ENCODE results near the gene TPSAB1.

The TPSAB1 gene

DNA sequence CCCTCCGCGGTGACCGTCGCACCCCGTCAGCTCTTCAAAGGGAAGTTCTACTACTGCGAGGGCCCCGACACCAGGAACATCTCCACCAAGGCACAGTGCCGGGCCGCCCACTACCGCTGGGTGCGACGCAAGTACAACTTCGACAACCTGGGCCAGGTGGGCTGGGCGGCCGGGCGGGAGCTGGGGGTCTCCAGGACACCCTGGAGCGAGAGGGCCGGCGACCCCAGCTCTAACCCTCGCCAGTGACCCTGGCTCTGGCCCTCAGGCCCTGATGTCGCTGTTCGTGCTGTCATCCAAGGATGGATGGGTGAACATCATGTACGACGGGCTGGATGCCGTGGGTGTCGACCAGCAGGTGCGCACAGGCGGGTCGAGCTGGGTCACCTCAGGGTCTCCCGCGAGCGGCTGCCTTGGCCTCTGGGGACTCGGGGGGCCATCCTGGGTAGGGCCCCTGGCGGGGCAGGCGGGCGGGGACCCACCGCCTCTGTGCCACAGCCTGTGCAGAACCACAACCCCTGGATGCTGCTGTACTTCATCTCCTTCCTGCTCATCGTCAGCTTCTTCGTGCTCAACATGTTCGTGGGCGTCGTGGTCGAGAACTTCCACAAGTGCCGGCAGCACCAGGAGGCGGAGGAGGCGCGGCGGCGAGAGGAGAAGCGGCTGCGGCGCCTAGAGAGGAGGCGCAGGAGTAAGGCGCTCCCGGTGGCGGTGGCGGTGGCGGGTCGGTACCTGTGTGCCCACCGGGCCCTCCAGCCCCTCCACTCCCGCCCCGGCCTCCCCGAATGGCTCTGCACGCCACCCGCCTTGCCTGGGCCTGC lies 28.8 kb upstream of the TPSAB1 start:
- DNase-seq (ENCODE audit: low read depth) = no peak
- no peak overlapping the region for H3K4me3 ChIP-seq (ENCODE audit: low read depth, low read length)
- TF ChIP-seq, protein P1, sequence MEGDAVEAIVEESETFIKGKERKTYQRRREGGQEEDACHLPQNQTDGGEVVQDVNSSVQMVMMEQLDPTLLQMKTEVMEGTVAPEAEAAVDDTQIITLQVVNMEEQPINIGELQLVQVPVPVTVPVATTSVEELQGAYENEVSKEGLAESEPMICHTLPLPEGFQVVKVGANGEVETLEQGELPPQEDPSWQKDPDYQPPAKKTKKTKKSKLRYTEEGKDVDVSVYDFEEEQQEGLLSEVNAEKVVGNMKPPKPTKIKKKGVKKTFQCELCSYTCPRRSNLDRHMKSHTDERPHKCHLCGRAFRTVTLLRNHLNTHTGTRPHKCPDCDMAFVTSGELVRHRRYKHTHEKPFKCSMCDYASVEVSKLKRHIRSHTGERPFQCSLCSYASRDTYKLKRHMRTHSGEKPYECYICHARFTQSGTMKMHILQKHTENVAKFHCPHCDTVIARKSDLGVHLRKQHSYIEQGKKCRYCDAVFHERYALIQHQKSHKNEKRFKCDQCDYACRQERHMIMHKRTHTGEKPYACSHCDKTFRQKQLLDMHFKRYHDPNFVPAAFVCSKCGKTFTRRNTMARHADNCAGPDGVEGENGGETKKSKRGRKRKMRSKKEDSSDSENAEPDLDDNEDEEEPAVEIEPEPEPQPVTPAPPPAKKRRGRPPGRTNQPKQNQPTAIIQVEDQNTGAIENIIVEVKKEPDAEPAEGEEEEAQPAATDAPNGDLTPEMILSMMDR (IDR thresholded peaks at IDR 0.05; ENCODE audit: low read depth, low read length, missing control alignments) = no peak

DNA sequence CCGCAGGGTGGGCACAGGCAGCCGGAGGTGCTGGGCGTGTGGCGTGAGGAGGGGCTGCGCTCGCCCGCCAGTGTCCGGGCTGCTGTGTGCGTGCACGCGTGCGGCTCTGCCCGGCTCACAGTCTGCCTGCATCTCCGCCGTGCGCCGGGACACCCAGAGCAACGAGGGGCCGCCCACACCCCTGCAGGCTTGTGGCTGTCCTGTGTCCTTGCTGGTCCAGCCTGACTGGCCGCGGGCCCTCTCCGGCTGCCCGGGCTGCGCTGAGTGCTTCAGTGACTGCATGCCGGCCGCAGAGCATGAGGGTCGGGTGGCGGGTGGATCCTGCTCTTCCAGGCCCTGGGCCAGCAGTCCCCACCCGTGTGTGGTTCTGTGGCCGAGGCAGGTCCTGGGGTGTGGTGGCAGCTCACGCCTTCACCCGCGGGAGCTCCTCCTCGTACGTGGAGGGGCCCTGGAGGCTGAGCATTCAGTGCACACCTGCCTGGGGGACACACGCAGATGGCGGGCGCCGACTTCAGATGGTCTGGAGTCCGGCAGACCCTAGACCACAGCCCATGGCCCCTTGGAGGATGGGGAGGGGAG lies 27.8 kb upstream of the TPSAB1 start:
- no peak overlapping the region for H3K4me3 ChIP-seq (ENCODE audit: low read depth, low read length)
- no peak for DNase-seq (ENCODE audit: low read depth)
- TF ChIP-seq, protein P1 (IDR thresholded peaks at IDR 0.05; ENCODE audit: low read depth, low read length, missing control alignments) = no peak

- TF ChIP-seq, protein P1 (IDR thresholded peaks at IDR 0.05; ENCODE audit: low read depth, low read length, missing control alignments) = no peak
- DNase-seq (ENCODE audit: low read depth) = no peak
- H3K4me3 ChIP-seq (ENCODE audit: low read depth, low read length) = no peak overlapping the region
These were observed 27.3 kb upstream of the TPSAB1 start for GRCh38 chr16:1213231-1213630.

GRCh38 chr16:1213796-1214372 lies 26.6 kb upstream of the TPSAB1 start:
- TF ChIP-seq, protein P1 (IDR thresholded peaks at IDR 0.05; ENCODE audit: low read depth, low read length, missing control alignments) = no peak
- H3K4me3 ChIP-seq (ENCODE audit: low read depth, low read length) = no peak overlapping the region
- no peak for DNase-seq (ENCODE audit: low read depth)

DNA sequence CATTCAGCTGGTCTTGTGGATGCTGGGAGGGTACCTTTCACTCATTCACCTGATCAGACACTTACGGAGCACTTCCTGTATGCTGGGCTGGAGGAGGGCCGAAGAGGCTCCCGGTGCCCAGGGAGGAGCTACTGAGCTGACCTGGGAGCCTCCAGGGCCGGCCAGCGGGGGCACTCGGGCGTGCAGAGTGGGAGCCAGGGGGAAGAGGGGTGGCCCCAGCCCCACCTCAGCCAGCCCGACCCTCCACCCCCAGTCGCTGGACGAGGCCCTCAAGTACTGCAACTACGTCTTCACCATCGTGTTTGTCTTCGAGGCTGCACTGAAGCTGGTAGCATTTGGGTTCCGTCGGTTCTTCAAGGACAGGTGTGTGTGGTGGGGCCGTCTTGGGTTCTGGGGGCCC lies 25.8 kb upstream of the TPSAB1 start:
- TF ChIP-seq, protein P1 (IDR thresholded peaks at IDR 0.05; ENCODE audit: low read depth, low read length, missing control alignments) = no peak
- DNase-seq (ENCODE audit: low read depth) = no peak
- no peak overlapping the region for H3K4me3 ChIP-seq (ENCODE audit: low read depth, low read length)

- no peak for DNase-seq (ENCODE audit: low read depth)
- TF ChIP-seq, protein P1 (IDR thresholded peaks at IDR 0.05; ENCODE audit: low read depth, low read length, missing control alignments) = no peak
- no peak overlapping the region for H3K4me3 ChIP-seq (ENCODE audit: low read depth, low read length)
These were observed 24.8 kb upstream of the TPSAB1 start for GRCh38 chr16:1215574-1216295.

Measured in GM12864 (cell line).